D721Med (cell line): ENCODE measurements around the gene FLRT3.

Source experiments
- DNase-seq: peaks from one replicate; pipeline ENCODE4 v3.0.0; 2011; ENCODE audit warnings: low spot score; ENCODE audit not compliant: insufficient read length
- FAIRE-seq: peaks from 2 replicates; lab custom pipeline; 2011; peaks lifted over from hg19 to GRCh38; lab: Jason Lieb, UNC
- TF ChIP-seq, protein P1 (sequence below): IDR thresholded peaks from 2 replicates; pipeline ENCODE4 v1.5.1; 2012; ENCODE audit warnings: mild to moderate bottlenecking, control low read depth; ENCODE audit not compliant: insufficient read depth; ENCODE audit errors: missing control alignments

The FLRT3 gene

DNA sequence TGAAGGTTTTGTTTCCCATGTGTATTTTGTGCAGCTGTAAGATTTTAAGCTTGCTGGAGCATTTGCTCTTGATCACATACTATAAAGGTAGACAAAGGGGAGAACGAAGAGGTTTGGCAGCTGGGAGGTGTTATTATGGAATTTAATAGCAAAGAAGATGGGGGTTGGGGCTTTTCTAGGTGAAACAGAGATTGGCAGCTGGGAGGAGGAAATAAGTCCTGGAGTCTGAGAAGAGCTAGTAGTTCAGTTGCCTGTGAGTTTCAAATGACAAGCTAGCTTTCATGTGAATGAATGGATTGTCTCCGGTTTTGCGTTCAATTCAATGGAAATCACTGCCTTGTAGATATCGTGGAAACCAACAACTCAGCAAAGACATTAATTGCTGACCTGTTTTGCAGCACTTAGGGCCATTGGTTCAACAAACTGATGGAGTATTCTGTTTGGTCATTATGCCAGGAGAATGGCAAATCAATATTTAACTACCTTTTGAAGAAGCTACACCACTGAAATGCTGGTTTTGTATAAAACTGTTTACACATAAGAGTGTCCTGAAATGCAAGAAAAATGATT is 38.1 kb upstream of the FLRT3 start:
- FAIRE-seq, result no peak
- no peak for DNase-seq
- TF ChIP-seq, protein P1, sequence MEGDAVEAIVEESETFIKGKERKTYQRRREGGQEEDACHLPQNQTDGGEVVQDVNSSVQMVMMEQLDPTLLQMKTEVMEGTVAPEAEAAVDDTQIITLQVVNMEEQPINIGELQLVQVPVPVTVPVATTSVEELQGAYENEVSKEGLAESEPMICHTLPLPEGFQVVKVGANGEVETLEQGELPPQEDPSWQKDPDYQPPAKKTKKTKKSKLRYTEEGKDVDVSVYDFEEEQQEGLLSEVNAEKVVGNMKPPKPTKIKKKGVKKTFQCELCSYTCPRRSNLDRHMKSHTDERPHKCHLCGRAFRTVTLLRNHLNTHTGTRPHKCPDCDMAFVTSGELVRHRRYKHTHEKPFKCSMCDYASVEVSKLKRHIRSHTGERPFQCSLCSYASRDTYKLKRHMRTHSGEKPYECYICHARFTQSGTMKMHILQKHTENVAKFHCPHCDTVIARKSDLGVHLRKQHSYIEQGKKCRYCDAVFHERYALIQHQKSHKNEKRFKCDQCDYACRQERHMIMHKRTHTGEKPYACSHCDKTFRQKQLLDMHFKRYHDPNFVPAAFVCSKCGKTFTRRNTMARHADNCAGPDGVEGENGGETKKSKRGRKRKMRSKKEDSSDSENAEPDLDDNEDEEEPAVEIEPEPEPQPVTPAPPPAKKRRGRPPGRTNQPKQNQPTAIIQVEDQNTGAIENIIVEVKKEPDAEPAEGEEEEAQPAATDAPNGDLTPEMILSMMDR, result no peak

DNA sequence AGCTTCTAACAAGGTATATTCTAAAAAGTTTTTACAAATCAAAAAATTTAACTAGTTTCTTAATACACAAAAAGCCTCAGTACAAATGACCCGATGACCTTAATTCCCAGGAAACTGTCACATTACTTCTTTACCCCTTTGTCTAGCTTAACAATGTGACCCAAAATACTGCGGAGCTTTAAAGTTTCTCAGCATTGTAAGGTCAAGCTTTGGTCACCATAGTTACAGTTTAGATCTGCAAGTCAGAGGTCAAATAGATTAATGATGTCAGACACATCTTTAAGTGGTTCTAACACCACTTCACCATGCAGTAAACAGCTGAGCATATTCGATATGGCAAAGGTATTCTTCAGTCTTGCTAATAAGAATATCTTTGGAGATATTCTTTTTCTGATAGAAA is 36.8 kb upstream of the FLRT3 start:
- FAIRE-seq (no peak), DNase-seq (no peak)
- TF ChIP-seq, protein P1, result no peak

DNA sequence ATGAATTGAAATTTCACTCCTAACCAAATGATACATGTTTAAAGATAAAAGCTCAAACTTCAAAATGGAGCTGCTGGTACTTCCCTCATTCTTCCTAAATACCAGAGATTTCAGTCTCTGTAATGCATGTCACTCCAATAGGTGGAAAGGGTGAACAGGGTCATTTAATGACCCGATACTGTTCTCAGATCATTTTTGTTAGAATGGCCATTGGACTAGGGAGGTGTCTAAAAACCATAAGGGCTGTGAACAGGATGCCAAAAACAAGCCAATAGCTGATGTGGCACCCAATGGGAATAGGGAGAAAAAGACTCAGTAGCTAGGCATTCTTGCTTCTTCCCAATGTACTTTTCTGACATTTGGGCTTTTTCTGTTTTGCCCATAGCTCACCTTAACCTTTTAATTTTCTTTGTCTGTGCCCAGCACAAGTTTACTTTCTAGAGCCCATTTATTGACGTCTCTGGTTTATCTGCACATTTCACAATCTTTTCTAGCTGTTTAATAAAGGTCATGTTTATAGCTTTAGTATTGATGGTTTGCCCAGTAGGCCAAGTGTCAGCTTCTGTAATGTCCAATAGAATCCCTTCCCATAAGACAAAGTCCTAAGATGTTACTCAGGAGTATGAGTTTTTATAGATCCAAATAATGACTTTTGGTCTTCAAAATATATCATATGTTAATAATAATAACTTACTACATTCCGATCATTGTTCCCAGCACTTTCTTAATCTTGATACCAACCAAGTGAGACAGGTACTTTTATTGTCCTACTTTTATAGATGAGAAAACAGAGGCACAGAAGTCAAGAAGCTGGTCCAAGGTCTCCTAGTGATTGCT is 24.3 kb upstream of the FLRT3 start:
- DNase-seq, result no peak
- no peak for FAIRE-seq
- TF ChIP-seq, protein P1, result no peak

DNA sequence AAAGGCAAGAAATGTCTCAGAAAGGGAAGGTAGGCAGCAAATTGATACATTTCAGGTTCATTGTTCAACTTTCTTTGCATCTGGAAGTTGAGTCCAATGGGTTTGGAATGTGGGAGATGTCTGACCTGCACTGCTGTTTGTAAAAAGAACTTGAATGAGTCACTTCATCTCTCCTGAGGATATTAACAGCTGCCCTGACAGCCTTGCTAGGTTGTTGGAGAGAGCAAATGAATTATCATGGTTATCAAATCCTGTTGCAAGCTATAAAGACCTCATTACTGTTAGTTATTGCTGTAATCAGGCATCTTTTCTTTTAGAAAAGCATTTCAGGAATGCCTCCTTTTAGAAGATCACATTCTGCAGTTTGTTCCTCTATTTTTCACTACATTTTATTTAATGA is 23.0 kb upstream of the FLRT3 start:
- FAIRE-seq (no peak), DNase-seq (no peak)
- TF ChIP-seq, protein P1, result no peak

DNA sequence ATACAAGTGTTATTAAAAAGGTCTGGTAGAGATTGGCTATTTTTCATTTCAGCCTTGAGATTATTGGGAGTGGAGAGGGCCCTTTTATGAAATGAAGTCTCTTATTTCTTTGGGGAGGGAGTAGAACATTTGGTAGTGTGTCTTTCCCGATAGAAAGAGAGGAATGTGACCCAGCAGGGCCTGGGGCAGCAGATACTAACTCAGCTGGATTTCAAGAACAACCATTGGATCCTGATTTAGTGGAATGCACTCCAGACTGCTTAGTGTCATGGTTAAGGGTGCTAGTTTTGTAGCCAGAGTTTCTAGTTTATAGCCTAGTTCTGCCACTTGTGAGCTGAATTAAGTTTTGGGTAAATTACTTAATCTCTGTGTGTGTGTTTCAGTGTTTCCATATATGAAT is 18.4 kb upstream of the FLRT3 start:
- TF ChIP-seq, protein P1, result no peak
- no peak for FAIRE-seq

DNA sequence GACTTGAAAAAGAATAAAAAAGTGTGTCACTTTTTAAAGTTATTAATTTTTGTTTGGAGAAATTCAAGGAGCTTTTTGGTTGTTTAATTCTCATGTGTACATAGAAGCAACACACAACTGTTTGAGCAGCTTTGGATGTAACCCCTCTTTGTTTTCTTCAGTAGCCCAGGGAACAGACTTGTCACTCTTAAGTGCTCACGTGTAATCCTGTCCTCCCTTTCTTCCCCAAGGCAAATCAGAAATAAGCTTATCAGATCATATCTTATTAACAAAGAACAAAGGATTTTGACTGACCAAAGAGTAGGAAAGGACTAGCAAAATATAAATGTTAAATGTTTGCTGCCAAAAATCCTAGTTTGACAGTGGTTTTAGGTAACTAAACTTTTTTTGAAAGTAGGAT is 7.3 kb upstream of the FLRT3 start:
- DNase-seq, result no peak
- TF ChIP-seq, protein P1, result no peak
- FAIRE-seq, result no peak

More for the DNA sequence above, 18.4 kb upstream of the FLRT3 start:
- no peak for DNase-seq

DNA sequence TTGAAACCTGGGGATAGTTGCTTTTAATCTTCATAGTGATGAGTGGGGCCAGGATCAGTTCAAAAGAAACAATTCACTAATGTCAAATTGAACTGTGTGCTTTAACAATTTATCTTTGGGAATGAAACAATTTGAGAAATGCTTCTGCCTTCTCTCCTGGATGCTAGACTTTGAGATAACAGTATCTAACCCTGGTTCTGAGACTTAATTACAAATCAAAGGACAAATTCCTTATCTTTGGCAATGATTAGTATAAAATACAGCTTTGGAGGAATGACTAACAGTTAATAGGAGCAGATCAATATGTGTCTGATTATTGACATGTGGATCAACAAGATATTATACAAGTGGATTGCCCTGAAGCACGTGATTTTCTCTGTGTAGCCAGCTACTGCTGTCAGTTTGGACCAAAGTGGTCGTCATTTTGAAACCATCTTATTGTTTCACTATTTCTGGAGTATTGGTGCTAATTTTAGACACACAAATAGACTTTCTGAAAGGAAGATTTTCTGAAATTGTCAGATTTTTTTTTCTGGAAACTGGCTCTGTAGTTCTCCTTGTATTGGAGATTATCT is 6.2 kb upstream of the FLRT3 start:
- TF ChIP-seq, protein P1, result no peak
- DNase-seq (no peak), FAIRE-seq (no peak)
